Right cardiac atrium (tissue), 5 donors: Measurements from ENCODE around the gene F13A1. TPM values are rescaled to one million over a fixed set of nuclear protein-coding genes. Genes with fewer than 3 reads are reported as not detected.
"Not testable (repeated sequence)": the region's sequence is repeated elsewhere in the genome, so short reads cannot be mapped to it uniquely, and the experiment has no call there.

ENCODE experiments used
- ATAC-seq, 2 donors: fragments of 200-7000 bp; cut with Tn5 transposase; one replicate each; pipeline versions ENCODE4 v1.8.0 to v1.9.1; 2020; ENCODE audit warnings: moderate library complexity in 2 of 2, mild to moderate bottlenecking in 1 of 2
- DNase-seq, 3 donors: peaks; one replicate each; pipeline ENCODE4 v3.0.0-alpha.2; 2020
- H3K27ac ChIP-seq: one replicate; pipeline ENCODE4 v1.5.1; 2013; ENCODE audit warnings: mild to moderate bottlenecking, low read length, control low read depth, moderate library complexity
- H3K27me3 ChIP-seq: one replicate; pipeline ENCODE4 v1.6.1; 2013; ENCODE audit not compliant: control insufficient read depth, insufficient read depth
- H3K4me1 ChIP-seq: one replicate; pipeline ENCODE4 v1.6.1; 2013; ENCODE audit warnings: low read length; ENCODE audit not compliant: control insufficient read depth, insufficient read depth
- H3K4me3 ChIP-seq: one replicate; pipeline ENCODE4 v1.5.1; 2013; ENCODE audit warnings: low read length, control low read depth
- H3K9me3 ChIP-seq: one replicate; pipeline ENCODE4 v1.6.1; 2013; ENCODE audit warnings: low read length; ENCODE audit not compliant: control insufficient read depth
- WGBS: extraction: QIAGEN DNeasy Blood & Tissue Kit; methylation state at CpG from one replicate; pipeline ENCODE4 v1.1.7; 2013; 5-methylcytosine and 5-hydroxymethylcytosine counted together
- intact Hi-C, 4 donors: fragments of 100-400 bp; cut with DNase I; formaldehyde crosslinking; loops; one replicate each; pipeline versions ENCODE4 v1.11.0 to v1.14.0; 2022 to 2023
- polyA plus RNA-seq: library from polyadenylated mRNA; stranded (reverse); fragments of 200-250 nt; gene quantifications from one replicate; pipeline ENCODE4 v1.2.3, GENCODE V29; 2013
- total RNA-seq, 4 donors: library from RNA; stranded (reverse); fragmentation: NEBNext Ultra II Directional; extraction: Animal tissue kit (Norgen Biotek cat#: 25700); gene quantifications; one replicate each; pipeline ENCODE4 v1.2.1, GENCODE V29; 2021
- donor health status: healthy with polysubstance abuse.
- donor health status: DM: no; HTN: yes; CAD: no.
- donor health status: DM: no; HTN: no; CAD: no.
- donor health status: DM: no; HTN: yes; CAD: no; lungs with severe emphysema.
- donor health status: DM: yes; HTN: yes; CAD: no.

The F13A1 gene
- total and polyA plus RNA-seq, 5 donors: 9.4 to 140 (median 80.1) TPM

- Histone ChIP-seq H3K4me3 (no peak overlapping the region), H3K27me3 (no peaks in the 10 kb centered on the region), H3K9me3 (no peaks in the 10 kb centered on the region), H3K4me1 (no peaks in the 10 kb centered on the region), H3K27ac (no peak overlapping the region)
- WGBS: 51% methylated on average over 10 of the region's 10 CpGs
- peak; percentile 67 to 79 for ATAC-seq
- peak; percentile 35 to 66 (median 62) for DNase-seq
- intact Hi-C loops: loop anchor here in 1 of 4 donors (10.0 kb wide), 1 partner anchor 263 kb away; no protein-coding TSS in a partner anchor
Measured at GRCh38 chr6:6317825-6318733, 2.4 kb downstream of the F13A1 start.

- Histone ChIP-seq H3K4me3 (no peak overlapping the region), H3K9me3 (no peaks in the 10 kb centered on the region), H3K27ac (no peak overlapping the region), H3K4me1 (no peaks in the 10 kb centered on the region), H3K27me3 (no peaks in the 10 kb centered on the region)
- no peak for DNase-seq
- intact Hi-C loops: loop anchor here in 1 of 4 donors (10.0 kb wide), 1 partner anchor 263 kb away; no protein-coding TSS in a partner anchor
- no peak for ATAC-seq
- 77% methylated on average over 2 of the region's 2 CpGs for WGBS
Measured at GRCh38 chr6:6317386-6317785, 3.1 kb downstream of the F13A1 start.

DNA sequence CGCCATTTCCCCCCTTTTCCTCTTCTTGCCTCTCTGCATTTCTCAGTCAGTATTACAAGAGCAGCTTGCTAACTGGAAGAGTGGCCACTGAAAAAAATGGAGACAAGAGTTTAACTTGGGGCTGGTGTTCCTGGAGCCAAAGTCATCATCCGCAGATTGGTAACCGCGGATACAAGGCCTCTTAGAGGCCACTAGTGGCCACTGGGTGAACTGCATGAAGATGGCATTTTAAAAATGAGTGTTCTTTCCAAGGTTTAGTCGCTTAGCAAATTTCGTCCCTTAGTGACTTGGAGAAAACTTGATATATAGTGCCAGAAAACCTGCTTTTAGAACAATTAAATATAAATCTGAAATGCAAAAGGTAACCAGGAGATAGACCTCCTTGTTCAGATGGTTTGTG, 4.8 kb downstream of the F13A1 start:
- peak; percentile 39 to 78 (median 49) for DNase-seq

DNA sequence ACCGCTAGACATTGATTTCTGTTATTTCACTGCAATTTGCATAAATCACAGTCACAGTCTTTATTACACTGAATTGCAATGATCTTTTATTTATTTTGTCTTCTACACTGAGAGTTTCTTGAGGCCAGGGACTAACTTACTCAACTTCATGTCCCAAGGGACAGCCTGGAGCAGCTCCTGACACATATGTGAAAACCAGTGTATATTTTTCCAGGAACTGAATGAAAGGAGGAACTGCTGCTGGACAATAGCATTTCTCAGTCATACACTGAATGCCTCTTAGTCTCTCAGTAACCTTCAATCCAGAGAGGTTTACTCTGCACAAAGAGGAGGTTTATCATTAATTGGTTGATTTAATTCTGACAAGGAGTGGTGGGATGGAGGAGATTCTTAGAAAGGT, 5.9 kb downstream of the F13A1 start:
- no peak overlapping the region for H3K27ac ChIP-seq
- ATAC-seq (no peak), DNase-seq (no peak)
- H3K9me3 ChIP-seq: no peaks in the 10 kb centered on the region
- no peak overlapping the region for H3K4me3 ChIP-seq
- intact Hi-C loops: loop anchor here in 1 of 4 donors (10.0 kb wide), 1 partner anchor 260 kb away; no protein-coding TSS in a partner anchor
- H3K27me3 ChIP-seq: no peaks in the 10 kb centered on the region
- no peaks in the 10 kb centered on the region for H3K4me1 ChIP-seq
- WGBS: 90% methylated on average over 1 of the region's 1 CpG

More for the DNA sequence above, 4.8 kb downstream of the F13A1 start:
- Histone ChIP-seq H3K27me3 (no peaks in the 10 kb centered on the region), H3K9me3 (no peaks in the 10 kb centered on the region), H3K4me1 (no peaks in the 10 kb centered on the region), H3K4me3 (no peak overlapping the region), H3K27ac (no peak overlapping the region)
- no peak for ATAC-seq
- intact Hi-C loops: loop anchor here in 1 of 4 donors (10.0 kb wide), 1 partner anchor 261 kb away; no protein-coding TSS in a partner anchor
- 21% methylated on average over 6 of the region's 6 CpGs for WGBS

GRCh38 chr6:6312901-6313441, 7.5 kb downstream of the F13A1 start:
- 23% methylated on average over 6 of the region's 6 CpGs for WGBS

DNA sequence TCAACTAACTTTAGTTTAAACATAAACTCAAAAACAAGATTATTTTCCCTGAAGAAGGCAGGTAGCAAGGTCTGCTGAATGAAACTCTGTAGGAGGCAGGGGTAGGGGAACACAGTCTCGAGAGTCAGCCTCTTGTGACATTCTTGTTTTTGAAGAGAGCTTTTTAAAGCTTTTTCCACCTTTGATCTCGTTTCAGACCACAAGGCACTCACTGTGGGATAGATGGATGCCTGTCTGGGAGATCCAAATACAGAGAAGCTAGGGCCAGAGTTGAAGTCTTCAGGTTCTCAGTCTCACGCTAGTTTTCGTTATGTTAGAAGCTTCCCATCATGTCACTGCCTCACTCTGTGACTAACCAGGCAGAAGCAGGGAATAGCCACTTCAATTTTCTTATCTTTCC, 14.9 kb downstream of the F13A1 start:
- no peaks in the 10 kb centered on the region for H3K4me1 ChIP-seq
- H3K4me3 ChIP-seq: no peak overlapping the region
- no peak overlapping the region for H3K27ac ChIP-seq
- WGBS: 49% methylated on average over 4 of the region's 4 CpGs
- ATAC-seq (no peak), DNase-seq (no peak)
- no peaks in the 10 kb centered on the region for H3K9me3 ChIP-seq
- H3K27me3 ChIP-seq: no peaks in the 10 kb centered on the region
- intact Hi-C loops: no loop called here

More at GRCh38 chr6:6312901-6313441, 7.5 kb downstream of the F13A1 start:
- H3K9me3 ChIP-seq: no peaks in the 10 kb centered on the region
- H3K27me3 ChIP-seq: no peaks in the 10 kb centered on the region
- intact Hi-C loops: loop anchor here in 1 of 4 donors (10.0 kb wide), 1 partner anchor 258 kb away; no protein-coding TSS in a partner anchor
- ATAC-seq: no peak
- H3K27ac ChIP-seq: no peak overlapping the region
- H3K4me3 ChIP-seq: no peak overlapping the region
- H3K4me1 ChIP-seq: no peaks in the 10 kb centered on the region
- no peak for DNase-seq

DNA sequence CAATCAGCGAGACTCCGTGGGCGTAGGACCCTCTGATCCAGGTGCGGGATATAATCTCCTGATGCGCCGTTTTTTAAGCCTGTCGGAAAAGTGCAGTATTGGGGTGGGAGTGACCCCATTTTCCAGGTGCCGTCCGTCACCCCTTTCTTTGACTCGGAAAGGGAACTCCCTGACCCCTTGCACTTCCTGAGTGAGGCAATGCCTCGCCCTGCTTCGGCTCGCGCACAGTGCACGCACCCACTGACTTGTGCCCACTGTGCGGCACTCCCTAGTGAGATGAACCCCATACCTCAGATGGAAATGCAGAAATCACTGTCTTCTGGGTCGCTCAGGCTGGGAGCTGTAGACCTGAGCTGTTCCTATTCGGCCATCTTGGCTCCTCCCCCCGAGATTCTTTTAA, 20.1 kb downstream of the F13A1 start:
- H3K4me3 ChIP-seq, DNase-seq, H3K4me1 ChIP-seq, H3K9me3 ChIP-seq, ATAC-seq, H3K27me3 ChIP-seq, intact Hi-C loops, H3K27ac ChIP-seq: not testable (repeated sequence)
- 84% methylated on average over 19 of the region's 19 CpGs for WGBS

GRCh38 chr6:6293317-6293716, 27.1 kb downstream of the F13A1 start:
- intact Hi-C loops: no loop called here
- 26% methylated on average over 3 of the region's 3 CpGs for WGBS
- H3K9me3 ChIP-seq: no peaks in the 10 kb centered on the region
- H3K4me3 ChIP-seq: no peak overlapping the region
- no peak for DNase-seq
- ATAC-seq: no peak
- H3K4me1 ChIP-seq: no peaks in the 10 kb centered on the region
- no peak overlapping the region for H3K27ac ChIP-seq
- H3K27me3 ChIP-seq: no peaks in the 10 kb centered on the region

DNA sequence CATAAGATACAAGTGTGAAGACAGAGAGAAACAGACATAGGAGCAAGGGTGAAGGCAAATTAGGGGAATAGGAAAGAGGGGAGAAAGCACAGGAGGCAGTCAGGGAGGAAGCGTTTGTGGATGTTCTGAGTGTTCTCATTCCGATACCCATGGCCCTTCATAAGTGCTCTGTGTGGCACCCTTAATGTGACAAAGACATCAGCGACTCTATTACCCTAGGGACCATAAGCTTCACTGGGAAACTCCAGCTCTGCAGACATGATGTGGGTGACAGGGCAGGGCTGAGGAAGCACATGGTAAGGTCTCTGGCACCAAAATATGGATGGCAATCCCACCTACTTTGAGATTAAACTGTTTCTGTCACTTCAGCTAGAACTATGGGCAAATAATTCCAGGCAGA, 33.0 kb downstream of the F13A1 start:
- Histone ChIP-seq H3K4me1 (no peaks in the 10 kb centered on the region), H3K4me3 (no peak overlapping the region), H3K9me3 (no peaks in the 10 kb centered on the region), H3K27ac (no peak overlapping the region), H3K27me3 (no peaks in the 10 kb centered on the region)
- DNase-seq (no peak), ATAC-seq (no peak)
- 88% methylated on average over 3 of the region's 3 CpGs for WGBS
- intact Hi-C loops: no loop called here

GRCh38 chr6:6285679-6286078, 34.8 kb downstream of the F13A1 start:
- Histone ChIP-seq H3K27ac (no peak overlapping the region), H3K4me3 (no peak overlapping the region), H3K27me3 (no peaks in the 10 kb centered on the region), H3K4me1 (no peaks in the 10 kb centered on the region), H3K9me3 (no peaks in the 10 kb centered on the region)
- intact Hi-C loops: no loop called here
- DNase-seq (no peak), ATAC-seq (no peak)
- 95% methylated on average over 11 of the region's 11 CpGs for WGBS
